Tibial nerve (tissue), 4 donors: ENCODE measurements around the gene CCDC50. TPM values are rescaled to one million over a fixed set of nuclear protein-coding genes. Genes with fewer than 3 reads are reported as not detected.

Experiments
- DNase-seq, 2 donors: peaks; one replicate each; pipeline ENCODE4 v3.0.0-alpha.2; 2019; ENCODE audit warnings: low spot score in 2 of 2
- H3K27ac ChIP-seq, 4 donors: fragments of 200-600 bp; sonication (generic) in 3 of 4; one replicate each; pipeline ENCODE4 v1.5.1; 2017 to 2019; ENCODE audit warnings: mild to moderate bottlenecking in 1 of 4
- H3K27me3 ChIP-seq, 2 donors: fragments of 200-600 bp; sonication (generic) in 1 of 2; one replicate each; pipeline versions ENCODE4 v1.5.1 to v1.6.0; 2017 to 2019
- H3K36me3 ChIP-seq, 3 donors: fragments of 200-600 bp; sonication (generic); one replicate each; pipeline ENCODE4 v1.5.1; 2018 to 2019
- H3K4me1 ChIP-seq, 4 donors: fragments of 200-600 bp; sonication (generic) in 3 of 4; one replicate each; pipeline ENCODE4 v1.5.1; 2017 to 2019
- H3K4me3 ChIP-seq, 4 donors: fragments of 200-600 bp; sonication (generic) in 3 of 4; one replicate each; pipeline ENCODE4 v1.5.1; 2017 to 2019; ENCODE audit warnings: mild to moderate bottlenecking in 1 of 4, moderate library complexity in 1 of 4
- H3K9me3 ChIP-seq, 4 donors: fragments of 200-600 bp; sonication (generic) in 3 of 4; one replicate each; pipeline ENCODE4 v1.5.1; 2017 to 2019
- CTCF ChIP-seq, 5 experiments: fragments of 200-600 bp in 3 of 5; fragments of 450-650 bp in 2 of 5; sonication (generic) in 3 of 5; IDR thresholded peaks; one replicate each; pipeline ENCODE4 v1.5.1; 2016 to 2019; ENCODE audit warnings: antibody characterized with exemption in 5 of 5, mild to moderate bottlenecking in 3 of 5, moderate library complexity in 2 of 5
- EP300 ChIP-seq, 2 donors: sonication (generic); formaldehyde crosslinking; IDR thresholded peaks; one replicate each; pipeline ENCODE4 v1.6.1; 2017; ENCODE audit warnings: antibody characterized with exemption in 2 of 2, mild to moderate bottlenecking in 1 of 2
- POLR2A ChIP-seq, 2 donors: fragments of 450-650 bp; IDR thresholded peaks; one replicate each; pipeline ENCODE4 v1.6.1; 2017; ENCODE audit warnings: antibody characterized with exemption in 2 of 2, mild to moderate bottlenecking in 2 of 2, moderate library complexity in 2 of 2
- WGBS, 2 donors: methylation state at CpG; one replicate each; pipeline ENCODE4 v1.1.5; 2018; 5-methylcytosine and 5-hydroxymethylcytosine counted together
- total RNA-seq, 4 donors: library from RNA; depleted of rRNA; stranded (reverse); fragments of >200 nt; gene quantifications; one replicate each; pipeline ENCODE4 v1.1.0, GENCODE V29; 2016

CCDC50 gene
- total RNA-seq, 4 donors from 2014 or later, result 83.5 to 99.6 (median 94.2) TPM

DNA sequence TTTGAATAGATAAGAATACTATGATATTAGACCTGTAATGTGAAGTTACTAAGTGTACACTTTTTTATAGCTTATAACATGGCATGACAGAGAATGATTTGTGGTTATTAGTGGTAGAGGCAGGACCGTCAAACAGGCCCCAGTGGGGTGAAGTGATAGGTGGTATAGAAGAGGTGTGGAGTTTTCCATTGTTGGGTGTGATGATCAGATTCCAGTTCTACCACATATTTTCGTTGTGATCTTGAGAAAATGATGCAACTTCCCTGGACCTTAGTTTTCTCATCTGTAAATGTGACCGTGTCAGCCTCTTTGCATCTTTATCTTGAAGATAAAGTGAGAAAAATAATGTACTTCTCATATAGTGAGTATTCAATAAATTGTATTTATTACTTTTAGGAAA lies 31.4 kb downstream of the CCDC50 start:
- Histone ChIP-seq H3K4me1 (peaks cover 0 to 15% (median 5%) of the 10 kb centered on the region in 4 donors), H3K4me3 (no peak overlapping the region), H3K9me3 (no peaks in the 10 kb centered on the region), H3K36me3 (peaks cover 0 to 61% (median 0%) of the 10 kb centered on the region in 3 donors), H3K27me3 (no peaks in the 10 kb centered on the region), H3K27ac (no peak overlapping the region)
- no peak for DNase-seq
- TF ChIP-seq CTCF (IDR thresholded peaks at IDR 0.05) (no peak), POLR2A (IDR thresholded peaks at IDR 0.05) (no peak), EP300 (IDR thresholded peaks at IDR 0.05) (no peak)
- 94 to 95% methylated on average over 3 of the region's 3 CpGs for WGBS, 2 donors

GRCh38 chr3:191361456-191361855 lies 32.3 kb downstream of the CCDC50 start:
- no peaks in the 10 kb centered on the region for H3K27me3 ChIP-seq
- no peaks in the 10 kb centered on the region for H3K9me3 ChIP-seq
- peaks cover 0 to 9% (median 1%) of the 10 kb centered on the region in 4 donors for H3K4me1 ChIP-seq
- 96 to 100% methylated on average over 1 of the region's 1 CpG for WGBS, 2 donors
- H3K36me3 ChIP-seq, result peaks cover 0 to 61% (median 0%) of the 10 kb centered on the region in 3 donors
- H3K27ac ChIP-seq, result no peak overlapping the region
- no peak for DNase-seq
- no peak for TF ChIP-seq CTCF (IDR thresholded peaks at IDR 0.05)
- TF ChIP-seq POLR2A (IDR thresholded peaks at IDR 0.05), result no peak
- TF ChIP-seq EP300 (IDR thresholded peaks at IDR 0.05), result no peak
- no peak overlapping the region for H3K4me3 ChIP-seq

DNA sequence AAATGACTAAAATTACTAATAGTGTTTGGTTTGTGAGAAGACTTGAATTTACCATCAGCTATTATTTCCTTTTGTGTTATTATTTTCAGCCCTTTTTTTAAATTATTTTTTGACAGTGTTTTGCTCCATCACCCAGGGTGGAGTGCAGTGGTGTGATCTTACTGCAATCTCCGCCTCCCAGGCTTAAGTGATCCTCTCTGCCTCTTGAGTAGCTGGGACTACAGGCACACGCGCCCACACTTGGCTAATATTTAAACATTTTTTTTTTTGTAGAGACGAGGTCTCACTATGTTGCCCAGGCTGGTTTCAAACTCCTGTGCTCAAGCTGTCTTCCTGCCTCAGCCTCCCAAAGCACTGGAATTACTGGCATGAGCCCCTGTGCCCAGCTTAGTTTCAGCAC lies 32.8 kb downstream of the CCDC50 start:
- no peak for TF ChIP-seq POLR2A (IDR thresholded peaks at IDR 0.05)
- no peak for DNase-seq
- H3K27me3 ChIP-seq, result no peaks in the 10 kb centered on the region
- H3K4me1 ChIP-seq, result peaks cover 0 to 4% (median 0%) of the 10 kb centered on the region in 4 donors
- H3K27ac ChIP-seq, result no peak overlapping the region
- no peaks in the 10 kb centered on the region for H3K9me3 ChIP-seq
- H3K36me3 ChIP-seq, result peaks cover 0 to 61% (median 0%) of the 10 kb centered on the region in 3 donors
- WGBS, 2 donors, result 85 to 87% methylated on average over 4 of the region's 4 CpGs
- no peak overlapping the region for H3K4me3 ChIP-seq

DNA sequence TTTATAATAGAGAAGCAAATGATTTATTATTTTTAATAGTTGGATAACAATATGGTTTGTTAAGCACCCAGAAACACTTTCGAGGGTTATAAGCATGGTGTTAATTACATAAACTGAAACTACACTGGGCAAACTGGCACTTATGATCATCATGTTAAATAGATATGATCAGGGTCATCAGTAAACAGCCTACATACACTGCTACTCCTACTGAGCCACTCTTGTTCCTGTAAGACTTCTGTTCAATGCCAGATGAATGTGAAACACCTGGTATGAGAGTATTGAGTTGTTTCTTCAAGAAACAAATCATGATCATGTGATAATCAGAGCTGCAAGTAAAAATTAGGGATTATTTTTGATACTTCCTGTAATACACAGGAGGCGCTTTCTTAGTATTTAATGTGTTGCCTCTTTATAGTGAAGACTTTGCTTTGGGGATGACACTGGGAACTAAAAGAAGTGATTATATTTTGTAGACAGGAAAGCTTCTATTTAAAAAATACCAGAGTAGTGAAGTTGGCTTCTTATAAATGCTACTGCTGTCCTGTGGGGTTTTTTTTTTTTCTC lies 33.4 kb downstream of the CCDC50 start:
- Histone ChIP-seq H3K9me3 (no peaks in the 10 kb centered on the region), H3K27me3 (no peaks in the 10 kb centered on the region), H3K36me3 (peaks cover 0 to 61% (median 0%) of the 10 kb centered on the region in 3 donors), H3K4me3 (no peak overlapping the region), H3K4me1 (no peaks in the 10 kb centered on the region), H3K27ac (no peak overlapping the region)
- DNase-seq, result no peak
- WGBS, 2 donors, result 83 to 85% methylated on average over 2 of the region's 2 CpGs
- no peak for TF ChIP-seq EP300 (IDR thresholded peaks at IDR 0.05)
- no peak for TF ChIP-seq POLR2A (IDR thresholded peaks at IDR 0.05)
- no peak for TF ChIP-seq CTCF (IDR thresholded peaks at IDR 0.05)

GRCh38 chr3:191363221-191363620 lies 34.0 kb downstream of the CCDC50 start:
- no peaks in the 10 kb centered on the region for H3K27me3 ChIP-seq
- H3K36me3 ChIP-seq, result peaks cover 0 to 57% (median 0%) of the 10 kb centered on the region in 3 donors
- H3K4me1 ChIP-seq, result no peaks in the 10 kb centered on the region
- TF ChIP-seq POLR2A (IDR thresholded peaks at IDR 0.05), result no peak
- TF ChIP-seq EP300 (IDR thresholded peaks at IDR 0.05), result no peak
- DNase-seq, result no peak
- no peak overlapping the region for H3K4me3 ChIP-seq
- no peaks in the 10 kb centered on the region for H3K9me3 ChIP-seq
- WGBS, 2 donors, result 86 to 97% methylated on average over 4 of the region's 4 CpGs
- H3K27ac ChIP-seq, result no peak overlapping the region

GRCh38 chr3:191366675-191367074 lies 37.5 kb downstream of the CCDC50 start:
- Histone ChIP-seq H3K36me3 (peaks cover 0 to 45% (median 0%) of the 10 kb centered on the region in 3 donors), H3K9me3 (no peaks in the 10 kb centered on the region), H3K4me3 (no peak overlapping the region), H3K4me1 (no peaks in the 10 kb centered on the region), H3K27me3 (no peaks in the 10 kb centered on the region), H3K27ac (no peak overlapping the region)
- TF ChIP-seq POLR2A (IDR thresholded peaks at IDR 0.05), result no peak
- TF ChIP-seq EP300 (IDR thresholded peaks at IDR 0.05), result peak in 1 of 2 donors; percentile 16
- DNase-seq, result no peak
- 89 to 91% methylated on average over 2 of the region's 2 CpGs for WGBS, 2 donors
